NT2/D1 (cell line): Measurements from ENCODE around the gene PACSIN2.

Experiments used
- DNase-seq: peaks from one replicate; pipeline ENCODE4 v3.0.0-alpha.2; 2011; ENCODE audit warnings: low read depth, low spot score
- H3K27me3 ChIP-seq: 2 replicates; pipeline ENCODE4 v1.6.0; 2011; ENCODE audit warnings: mild to moderate bottlenecking; ENCODE audit not compliant: insufficient read length, insufficient read depth
- H3K36me3 ChIP-seq: 2 replicates; pipeline ENCODE4 v1.6.1; 2011; ENCODE audit warnings: mild to moderate bottlenecking, low read length, mixed read lengths; ENCODE audit not compliant: insufficient read depth, insufficient read length
- H3K4me1 ChIP-seq: 2 replicates; pipeline ENCODE4 v1.5.1; 2011; ENCODE audit not compliant: insufficient read depth, insufficient read length
- H3K4me3 ChIP-seq: 2 replicates; pipeline ENCODE4 v1.5.1; 2011; ENCODE audit warnings: low read depth; ENCODE audit not compliant: insufficient read length
- H3K9ac ChIP-seq: 2 replicates; pipeline ENCODE4 v1.6.0; 2011; ENCODE audit warnings: low read depth; ENCODE audit not compliant: insufficient read length
- H3K9me3 ChIP-seq: 2 replicates; pipeline ENCODE4 v1.5.1; 2011; ENCODE audit warnings: mild to moderate bottlenecking, low read length; ENCODE audit not compliant: insufficient read depth
- SUZ12 ChIP-seq: IDR thresholded peaks from 2 replicates; pipeline ENCODE4 v1.6.1; 2011; ENCODE audit not compliant: insufficient read length, insufficient read depth; ENCODE audit errors: extremely low read depth
- YY1 ChIP-seq: IDR thresholded peaks from 2 replicates; pipeline ENCODE4 v1.6.1; 2011; ENCODE audit not compliant: insufficient read length, insufficient read depth
- ZNF274 ChIP-seq: IDR thresholded peaks from 2 replicates; pipeline ENCODE4 v1.6.1; 2011; ENCODE audit warnings: mild to moderate bottlenecking, low read depth, low read length

Gene PACSIN2

DNA sequence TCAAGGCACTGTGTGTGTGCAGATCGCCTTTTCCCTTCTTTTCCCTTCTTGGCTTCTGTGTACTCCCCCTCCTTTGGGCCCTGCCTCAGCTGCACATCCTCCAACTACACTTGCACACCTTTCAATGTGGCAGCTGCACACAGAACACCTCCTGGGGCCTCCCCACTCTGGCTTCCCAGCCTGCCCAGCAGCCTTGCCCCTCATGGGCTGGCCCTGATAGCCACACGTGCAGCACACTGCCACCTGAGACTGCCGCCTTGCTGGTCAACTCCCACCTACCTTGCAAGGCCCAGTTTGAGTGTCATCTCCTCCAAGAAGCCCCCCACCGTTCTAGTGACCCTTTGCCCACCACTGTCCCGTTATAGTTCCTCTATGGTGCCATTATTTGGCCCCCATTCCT, 80.6 kb downstream of the PACSIN2 start:
- TF ChIP-seq SUZ12 (no peak), ZNF274 (no peak), YY1 (no peak)
- Histone ChIP-seq H3K9me3 (no peaks in the 10 kb centered on the region), H3K36me3 (peaks cover 11% of the 10 kb centered on the region), H3K4me1 (peaks cover 11% of the 10 kb centered on the region), H3K27me3 (no peaks in the 10 kb centered on the region), H3K9ac (no peak overlapping the region), H3K4me3 (no peak overlapping the region)
- DNase-seq = no peak

DNA sequence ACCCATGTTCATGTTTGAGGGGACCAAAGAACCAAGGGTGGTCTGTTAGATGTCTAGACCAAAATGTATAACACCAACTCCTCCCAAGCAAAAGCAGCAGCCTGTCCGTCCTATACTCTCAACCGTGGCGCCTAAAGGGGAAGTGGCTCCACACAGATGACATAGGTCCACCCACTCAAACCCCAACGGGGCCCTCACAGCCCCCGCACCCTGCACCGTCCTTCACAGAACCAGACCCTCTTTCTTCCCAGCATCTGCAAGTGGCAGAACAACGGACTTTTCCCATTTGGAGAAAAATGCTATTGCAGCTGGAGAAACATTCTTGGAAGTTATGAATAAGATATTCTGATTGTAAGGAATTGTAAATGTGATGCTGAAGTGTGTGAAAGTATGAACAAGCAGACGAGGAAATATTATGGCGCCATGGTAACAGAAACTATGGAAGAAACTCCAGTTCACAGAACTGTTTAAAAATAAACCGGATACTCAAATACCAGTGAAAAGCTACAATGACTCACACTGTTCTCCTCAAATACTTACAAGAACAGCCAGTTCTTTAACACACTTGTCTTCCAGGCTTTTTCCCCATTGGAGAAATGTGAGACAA, 81.4 kb downstream of the PACSIN2 start:
- peaks cover 7% of the 10 kb centered on the region for H3K4me1 ChIP-seq
- peaks cover 11% of the 10 kb centered on the region for H3K36me3 ChIP-seq
- H3K27me3 ChIP-seq = no peaks in the 10 kb centered on the region
- H3K4me3 ChIP-seq = no peak overlapping the region
- H3K9ac ChIP-seq = no peak overlapping the region
- no peaks in the 10 kb centered on the region for H3K9me3 ChIP-seq
- no peak for TF ChIP-seq YY1
- no peak for TF ChIP-seq ZNF274
- no peak for TF ChIP-seq SUZ12
- no peak for DNase-seq

DNA sequence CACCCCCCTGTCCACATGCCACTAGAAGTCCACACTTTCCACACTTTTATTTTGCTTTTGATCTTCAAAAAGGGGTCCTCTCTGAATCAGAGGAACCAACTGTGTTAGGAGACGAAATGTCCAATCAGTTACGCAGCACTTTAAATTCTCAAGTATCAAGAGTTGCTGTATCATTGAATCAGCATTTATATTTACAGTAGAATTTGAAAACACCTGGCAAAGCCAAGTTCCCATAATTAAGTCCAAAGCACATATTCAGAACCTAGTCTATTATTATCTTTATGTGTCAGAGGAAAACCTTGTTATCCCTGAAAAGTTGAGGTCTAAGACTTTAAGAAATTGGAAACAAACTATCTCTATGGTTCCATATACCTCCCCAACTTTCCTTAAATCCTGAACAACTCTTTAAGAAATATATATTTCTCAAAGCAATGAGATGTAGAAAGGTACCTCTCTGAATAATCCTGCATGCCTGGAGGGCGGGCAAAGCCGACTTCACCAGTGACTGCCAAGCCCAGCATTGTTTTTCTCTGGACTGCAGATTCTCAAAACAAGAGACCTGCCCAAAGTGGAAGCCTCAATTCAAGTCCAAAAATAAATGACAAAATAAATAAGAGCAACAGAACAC, 82.0 kb downstream of the PACSIN2 start:
- DNase-seq = no peak
- Histone ChIP-seq H3K4me1 (peaks cover 6% of the 10 kb centered on the region), H3K4me3 (no peak overlapping the region), H3K9ac (no peak overlapping the region), H3K36me3 (peaks cover 11% of the 10 kb centered on the region), H3K9me3 (no peaks in the 10 kb centered on the region), H3K27me3 (no peaks in the 10 kb centered on the region)
- TF ChIP-seq SUZ12 (no peak), YY1 (no peak), ZNF274 (no peak)

DNA sequence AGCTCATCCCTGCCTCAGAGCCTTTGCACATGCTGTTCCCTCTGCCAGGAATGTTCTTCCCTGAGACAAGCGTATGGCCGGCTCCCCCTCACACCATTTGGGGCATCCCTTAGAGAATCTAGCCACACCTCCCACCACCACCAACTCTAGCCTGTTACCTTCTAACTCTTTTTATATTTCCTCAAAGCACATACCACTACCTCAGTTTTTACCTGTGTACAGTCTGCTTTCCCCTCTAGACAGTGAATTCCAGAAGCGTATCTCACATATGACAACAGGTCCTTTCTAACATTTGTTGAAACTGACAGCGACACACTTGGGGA, 82.8 kb downstream of the PACSIN2 start:
- no peaks in the 10 kb centered on the region for H3K9me3 ChIP-seq
- peaks cover 8% of the 10 kb centered on the region for H3K36me3 ChIP-seq
- H3K9ac ChIP-seq = no peak overlapping the region
- H3K4me1 ChIP-seq = peaks cover under 1% of the 10 kb centered on the region
- no peak overlapping the region for H3K4me3 ChIP-seq
- no peak for TF ChIP-seq SUZ12
- no peak for TF ChIP-seq YY1
- no peak for TF ChIP-seq ZNF274
- H3K27me3 ChIP-seq = no peaks in the 10 kb centered on the region
- DNase-seq = no peak

DNA sequence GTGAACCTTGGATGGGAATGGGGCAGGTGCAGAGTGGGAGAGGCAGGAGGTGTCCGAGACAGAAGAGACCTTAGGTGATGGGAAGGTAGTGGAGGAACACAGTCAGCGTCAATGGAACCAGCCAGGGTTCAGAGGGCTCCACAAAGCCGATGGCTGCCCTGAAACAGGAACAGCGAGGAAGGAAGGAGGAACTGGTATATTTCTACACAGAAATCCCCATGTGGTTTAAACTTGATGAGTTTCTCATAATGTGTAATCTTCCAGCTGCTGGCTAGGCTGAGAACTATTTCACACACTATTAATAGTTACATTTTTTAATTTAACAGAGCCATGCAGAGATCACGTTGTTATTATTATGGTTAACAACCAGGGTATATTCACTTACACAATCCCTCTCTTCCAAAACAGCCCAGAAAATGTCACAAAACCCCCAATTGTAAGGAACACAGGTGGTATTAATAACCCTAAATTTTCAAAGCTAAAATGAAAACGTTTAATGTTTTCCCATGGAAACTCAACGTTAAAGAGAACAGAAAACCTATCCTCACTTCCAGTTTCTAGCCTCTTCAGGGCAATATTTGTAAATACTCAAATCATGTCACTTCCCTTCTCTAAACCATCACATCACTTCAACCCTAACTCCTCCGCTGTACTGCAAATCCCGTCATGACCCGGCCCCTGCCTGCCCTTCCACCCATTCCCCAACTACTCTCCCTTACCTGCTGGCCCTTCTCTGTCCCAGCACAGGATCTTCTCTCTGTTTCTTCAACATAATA, 83.3 kb downstream of the PACSIN2 start:
- Histone ChIP-seq H3K9ac (no peak overlapping the region), H3K36me3 (peaks cover 8% of the 10 kb centered on the region), H3K4me3 (no peak overlapping the region), H3K9me3 (no peaks in the 10 kb centered on the region), H3K4me1 (no peaks in the 10 kb centered on the region), H3K27me3 (no peaks in the 10 kb centered on the region)
- no peak for DNase-seq
- TF ChIP-seq YY1 (no peak), SUZ12 (no peak), ZNF274 (no peak)

DNA sequence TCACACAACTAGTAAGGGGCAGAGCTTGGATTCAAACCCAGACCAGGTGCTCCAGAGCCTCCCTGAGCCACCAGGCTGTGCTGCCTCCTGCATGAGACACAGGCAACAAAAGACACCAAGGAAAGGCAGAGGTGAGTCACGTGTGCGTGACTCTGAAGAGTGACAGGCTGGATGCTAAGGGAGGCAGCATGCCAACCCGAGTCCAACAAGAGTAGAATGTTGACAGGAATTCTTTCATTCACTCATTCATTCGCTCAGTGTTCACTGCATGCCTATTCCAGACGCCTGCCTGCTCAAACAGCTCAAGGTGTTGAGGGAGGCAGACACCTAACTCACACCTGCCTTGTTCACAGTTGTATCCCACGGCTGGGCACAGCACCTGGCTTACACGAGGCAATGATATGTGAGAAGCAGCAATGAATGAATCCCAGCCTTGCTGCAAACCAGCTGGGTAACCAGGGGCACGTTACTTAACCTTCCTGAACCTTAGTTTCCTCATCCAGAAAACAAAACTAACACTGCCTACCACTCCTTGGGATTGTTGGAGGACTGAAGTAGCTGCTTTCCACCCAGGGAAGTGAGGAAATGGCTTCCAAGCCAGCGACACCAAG, 84.0 kb downstream of the PACSIN2 start:
- Histone ChIP-seq H3K9me3 (no peaks in the 10 kb centered on the region), H3K9ac (no peak overlapping the region), H3K4me3 (no peak overlapping the region), H3K36me3 (peaks cover 8% of the 10 kb centered on the region), H3K4me1 (peaks cover under 1% of the 10 kb centered on the region), H3K27me3 (no peaks in the 10 kb centered on the region)
- TF ChIP-seq YY1 (no peak), SUZ12 (no peak), ZNF274 (no peak)
- DNase-seq = no peak

DNA sequence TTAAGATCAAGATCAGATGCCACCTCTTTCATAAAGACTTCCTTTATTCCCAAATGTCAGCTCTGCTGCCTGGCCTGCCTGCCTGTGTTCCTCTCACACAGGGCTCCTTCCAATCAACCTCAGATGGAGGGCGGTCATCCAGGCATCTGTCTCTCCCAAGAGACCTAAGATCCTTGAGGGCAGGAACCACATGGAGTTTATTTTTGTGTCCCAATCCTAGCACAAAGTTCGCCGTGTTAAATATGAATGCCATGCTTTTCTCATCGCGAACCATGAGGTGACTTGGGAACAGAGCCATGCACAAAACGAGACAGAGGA, 85.2 kb downstream of the PACSIN2 start:
- Histone ChIP-seq H3K4me3 (no peak overlapping the region), H3K4me1 (peaks cover 4% of the 10 kb centered on the region), H3K9me3 (no peaks in the 10 kb centered on the region), H3K36me3 (peaks cover 5% of the 10 kb centered on the region), H3K27me3 (no peaks in the 10 kb centered on the region), H3K9ac (no peak overlapping the region)
- TF ChIP-seq SUZ12 (no peak), YY1 (no peak), ZNF274 (no peak)
- DNase-seq = no peak
